Activated naive CD4-positive, alpha-beta T cell treated with anti-CD3 and anti-CD28 coated beads, Interleukin-2, amount 50 U/mL, for 16 hours (primary cell): ENCODE results near the gene MYO6.

Experiments
- DNase-seq: peaks from one replicate; pipeline ENCODE4 v3.0.0-alpha.2; 2020

MYO6 gene

GRCh38 chr6:75770844-75771243, 21.8 kb downstream of the MYO6 start:
- DNase-seq: no peak

GRCh38 chr6:75775219-75775618, 26.2 kb downstream of the MYO6 start:
- DNase-seq: no peak

- no peak for DNase-seq
Measured at GRCh38 chr6:75776461-75776860, 27.4 kb downstream of the MYO6 start.

- no peak for DNase-seq
Measured at GRCh38 chr6:75778757-75779156, 29.7 kb downstream of the MYO6 start.

GRCh38 chr6:75786152-75786551, 37.1 kb downstream of the MYO6 start:
- DNase-seq: no peak

GRCh38 chr6:75788894-75789293, 39.9 kb downstream of the MYO6 start:
- DNase-seq: no peak

GRCh38 chr6:75791881-75792280, 42.8 kb downstream of the MYO6 start:
- DNase-seq: no peak

GRCh38 chr6:75794351-75794846, 45.4 kb downstream of the MYO6 start:
- DNase-seq: no peak

- DNase-seq: no peak
Measured at GRCh38 chr6:75794954-75795739, 46.1 kb downstream of the MYO6 start.

GRCh38 chr6:75796723-75797122, 47.7 kb downstream of the MYO6 start:
- no peak for DNase-seq

GRCh38 chr6:75800133-75800532, 51.1 kb downstream of the MYO6 start:
- DNase-seq: no peak

- no peak for DNase-seq
Measured at GRCh38 chr6:75800708-75801505, 51.9 kb downstream of the MYO6 start.

- DNase-seq: no peak
Measured at GRCh38 chr6:75802366-75802765, 53.3 kb downstream of the MYO6 start.

GRCh38 chr6:75808507-75808906, 59.5 kb downstream of the MYO6 start:
- no peak for DNase-seq

GRCh38 chr6:75812560-75812959, 63.5 kb downstream of the MYO6 start:
- no peak for DNase-seq

- no peak for DNase-seq
Measured at GRCh38 chr6:75813476-75814250, 64.6 kb downstream of the MYO6 start.

- no peak for DNase-seq
Measured at GRCh38 chr6:75815756-75816155, 66.7 kb downstream of the MYO6 start.

GRCh38 chr6:75818098-75818855, 69.2 kb downstream of the MYO6 start:
- no peak for DNase-seq

GRCh38 chr6:75819776-75820487, 70.9 kb downstream of the MYO6 start:
- DNase-seq: no peak

GRCh38 chr6:75824160-75824559, 75.1 kb downstream of the MYO6 start:
- DNase-seq: no peak

- DNase-seq: no peak
Measured at GRCh38 chr6:75827163-75827562, 78.1 kb downstream of the MYO6 start.
